Measurements from ENCODE around the gene DLG1.

Gene DLG1

DNA sequence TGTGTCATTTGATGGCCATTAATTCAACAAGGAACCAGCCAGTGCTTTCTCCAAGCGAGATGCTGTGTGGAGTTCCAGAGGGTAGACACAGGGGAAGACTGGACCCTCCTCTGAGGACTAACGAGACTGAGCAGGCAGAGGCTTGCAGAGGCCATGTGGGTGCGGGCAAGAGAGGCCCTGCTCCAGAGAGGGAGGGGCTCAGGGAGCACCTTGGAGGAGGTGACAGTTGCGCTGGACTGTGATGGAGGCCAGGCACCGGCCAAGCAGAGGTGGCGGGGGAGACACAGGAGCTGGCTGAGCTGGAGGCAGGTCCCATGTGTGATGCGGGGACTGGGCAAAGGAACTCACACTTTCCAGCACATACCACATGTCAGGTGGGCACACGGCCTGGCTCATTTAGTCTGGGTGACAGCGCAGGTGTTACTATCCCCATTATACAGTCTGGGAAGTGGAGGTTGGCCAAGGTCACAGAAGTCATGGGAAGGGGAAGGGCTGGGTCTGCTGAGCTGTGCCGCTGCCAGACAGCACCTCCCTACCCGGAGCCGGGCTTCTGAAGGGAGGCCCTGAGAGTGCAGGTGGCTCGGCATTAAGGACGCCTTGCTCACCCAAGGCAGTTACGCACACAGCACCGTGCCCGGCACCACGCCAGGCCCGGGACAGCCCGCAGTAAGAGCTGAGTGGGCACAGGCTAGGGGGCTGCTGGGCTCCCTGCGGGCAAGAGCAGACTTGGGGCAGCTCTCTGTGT is 272.5 kb downstream of the DLG1 start:
- DNase-seq = no peak

DNA sequence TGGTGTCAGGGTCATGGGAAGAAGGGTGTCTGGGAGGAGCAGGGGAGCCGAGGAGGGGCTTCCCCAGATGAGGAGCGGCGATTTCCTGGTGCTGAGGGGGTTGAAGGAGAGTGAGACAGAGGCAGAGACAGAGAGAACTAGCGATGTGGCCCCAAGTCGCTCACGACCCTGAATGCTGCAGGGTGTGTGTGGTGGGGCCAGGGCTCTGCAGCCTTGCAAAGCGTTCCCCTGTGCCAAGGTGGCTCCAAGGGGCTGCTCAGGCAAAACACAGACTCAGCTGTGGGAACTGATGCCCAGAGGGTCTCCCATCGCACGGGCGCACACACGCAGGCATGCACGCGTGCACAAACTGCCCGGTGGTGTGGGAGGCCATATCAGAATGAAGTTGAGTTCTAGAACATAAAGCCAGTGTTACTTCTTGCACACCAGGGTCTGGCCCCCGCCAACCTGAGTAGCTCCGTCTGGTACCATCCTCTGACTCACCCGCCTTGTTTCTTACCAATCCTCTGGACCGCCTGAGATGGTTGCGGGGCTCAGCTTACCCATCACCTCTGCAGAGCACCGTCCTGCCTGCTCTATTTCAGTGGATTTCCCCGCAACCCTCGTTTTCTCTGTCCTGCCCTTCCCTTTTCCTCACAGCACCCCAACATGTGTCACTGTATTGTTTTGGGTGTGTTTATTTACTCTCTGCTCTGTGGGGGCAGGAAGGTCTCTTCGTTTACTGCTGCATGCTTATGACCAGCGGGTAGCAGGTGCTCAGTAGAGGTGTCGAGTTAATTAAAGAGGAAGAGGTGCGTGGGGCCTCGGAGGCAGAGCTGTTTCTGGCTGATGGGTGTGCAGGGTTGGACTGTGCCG is 273.3 kb downstream of the DLG1 start:
- DNase-seq = no peak

DNA sequence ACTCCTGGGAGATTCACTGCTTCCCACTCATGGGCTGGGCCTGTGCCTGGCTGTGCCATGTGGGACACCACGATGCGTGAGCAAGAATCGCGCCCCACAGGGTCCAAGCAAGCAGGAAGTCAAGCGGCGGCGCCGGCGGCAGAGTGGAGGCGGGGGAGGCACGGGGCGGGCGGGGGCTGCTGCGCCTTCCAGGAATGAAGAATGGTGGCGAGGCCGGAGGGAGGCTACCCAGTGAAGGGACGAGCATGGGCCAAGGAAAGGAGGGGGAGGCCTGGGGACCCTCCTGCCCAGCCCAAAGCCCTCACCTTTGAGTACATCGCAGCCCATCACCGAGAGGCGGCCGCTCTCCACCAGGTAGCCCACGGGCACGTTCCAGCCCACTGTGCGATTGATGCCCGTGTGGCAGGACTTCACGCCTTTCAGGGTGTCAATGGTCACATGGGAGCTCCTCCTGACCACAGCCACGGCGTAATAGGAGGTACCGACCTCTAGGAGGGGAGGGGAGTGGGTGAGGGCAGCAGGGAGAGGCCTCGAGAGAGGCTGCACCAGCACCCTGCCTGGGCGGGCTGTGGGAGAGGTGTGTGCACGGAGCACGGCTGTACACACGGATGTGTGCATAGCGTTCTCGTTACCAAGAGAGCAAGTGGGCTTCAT is 274.3 kb downstream of the DLG1 start:
- DNase-seq = no peak

DNA sequence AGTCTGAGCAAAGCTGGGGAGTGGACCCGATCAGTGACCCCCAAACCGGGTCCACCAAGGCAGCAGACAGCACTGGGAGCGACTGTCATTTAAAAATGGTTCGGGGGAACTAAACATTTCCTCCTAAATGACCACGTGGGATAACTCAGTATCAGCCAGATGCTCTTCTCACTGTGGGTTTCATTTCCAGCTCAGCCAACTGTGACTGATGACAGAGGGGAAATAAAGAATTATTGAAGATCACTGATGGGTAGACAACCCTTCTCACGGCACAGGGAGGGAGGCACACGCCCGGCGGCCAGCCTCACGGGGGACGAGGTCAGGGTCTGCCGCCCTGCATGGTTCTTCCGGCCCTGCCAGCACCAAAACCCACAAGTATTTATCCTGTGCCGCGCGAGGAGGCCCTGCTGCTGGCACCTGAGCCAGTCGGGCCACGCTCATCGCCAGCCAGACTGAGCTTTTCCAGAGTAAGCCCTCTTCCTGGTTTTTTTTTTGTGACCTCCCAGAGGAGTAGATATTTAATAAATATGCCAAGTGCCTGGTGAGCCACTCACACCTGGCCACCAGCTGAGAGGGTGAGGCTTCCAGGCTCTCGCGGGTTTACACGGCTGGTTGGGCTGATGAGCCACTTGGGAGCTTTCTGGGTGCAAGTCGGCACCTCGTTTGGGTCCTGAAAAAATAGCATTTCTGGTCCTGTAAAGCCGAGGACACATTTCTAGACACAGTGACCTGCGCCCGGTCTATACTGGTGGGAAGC is 275.0 kb downstream of the DLG1 start:
- DNase-seq = no peak

DNA sequence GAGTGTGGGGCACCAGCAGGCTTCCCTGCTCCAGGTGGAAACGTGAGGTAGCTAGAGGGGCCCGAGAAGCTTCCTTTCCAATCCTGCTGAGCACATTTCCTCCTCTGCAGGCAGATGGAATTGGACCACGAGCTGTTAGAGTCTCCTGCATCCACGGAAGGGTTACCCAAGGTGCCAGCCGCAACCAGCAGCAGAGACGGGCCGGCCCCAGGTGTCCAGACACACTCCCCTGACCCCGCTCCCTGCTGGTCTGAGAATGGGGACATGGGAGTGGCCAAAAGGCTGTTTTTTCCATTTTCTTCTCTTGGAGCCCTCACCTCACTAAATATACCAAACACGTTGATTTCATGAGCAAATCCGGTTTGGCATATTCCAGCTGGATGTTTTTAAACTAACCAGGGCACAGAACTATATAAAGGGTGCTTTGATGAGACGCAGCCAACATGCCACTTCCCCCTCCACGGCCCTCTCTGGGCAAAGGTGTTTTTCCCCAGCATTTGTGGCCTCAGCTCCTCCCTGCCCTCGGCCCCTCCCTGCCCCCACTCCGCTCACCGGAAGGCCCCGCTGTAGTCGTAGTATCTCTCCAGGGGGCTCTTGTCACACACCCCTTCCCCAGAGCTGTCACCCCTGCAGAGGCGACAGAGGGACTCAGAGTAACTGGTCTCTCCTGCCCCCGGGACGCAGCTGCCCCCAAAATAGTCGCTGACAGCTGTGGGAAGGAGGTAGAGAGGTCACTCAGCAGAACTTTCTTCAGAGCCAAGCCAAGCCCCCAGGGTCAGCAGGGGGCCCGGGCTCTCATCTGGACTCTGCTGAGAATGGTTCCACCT is 275.8 kb downstream of the DLG1 start:
- no peak for DNase-seq

DNA sequence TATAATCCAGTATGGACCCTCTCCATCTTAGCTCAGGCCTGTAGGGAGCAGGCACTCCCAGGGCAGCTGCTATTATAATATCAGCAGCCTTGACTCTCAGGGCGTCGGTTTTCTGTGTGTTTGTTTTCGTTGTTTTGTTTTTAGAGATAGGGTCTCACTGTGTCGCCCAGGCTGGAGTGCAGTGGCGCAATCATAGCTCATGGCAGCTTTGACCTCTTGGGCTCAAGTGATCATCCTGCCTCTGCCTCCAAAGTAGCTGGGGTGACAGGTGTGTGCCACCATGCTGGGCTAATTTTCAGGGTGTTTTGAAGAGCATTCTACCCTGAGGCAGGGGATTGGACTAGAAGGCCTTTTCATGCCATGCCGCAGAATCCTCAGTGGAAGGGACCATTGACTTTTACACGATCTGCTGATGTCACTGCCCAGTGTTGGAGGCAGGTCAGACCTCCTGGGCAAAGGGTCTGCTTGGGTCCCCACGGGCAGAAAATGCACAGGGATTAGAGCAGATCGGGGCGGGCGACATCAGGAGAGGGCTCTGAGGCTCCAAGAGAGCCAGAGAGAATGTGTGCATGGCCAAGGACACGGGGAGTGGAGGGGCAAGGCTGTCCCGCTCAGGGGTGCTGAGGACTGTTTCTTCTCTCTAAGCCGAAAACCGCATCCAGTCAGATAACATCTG is 276.5 kb downstream of the DLG1 start:
- DNase-seq = no peak

DNA sequence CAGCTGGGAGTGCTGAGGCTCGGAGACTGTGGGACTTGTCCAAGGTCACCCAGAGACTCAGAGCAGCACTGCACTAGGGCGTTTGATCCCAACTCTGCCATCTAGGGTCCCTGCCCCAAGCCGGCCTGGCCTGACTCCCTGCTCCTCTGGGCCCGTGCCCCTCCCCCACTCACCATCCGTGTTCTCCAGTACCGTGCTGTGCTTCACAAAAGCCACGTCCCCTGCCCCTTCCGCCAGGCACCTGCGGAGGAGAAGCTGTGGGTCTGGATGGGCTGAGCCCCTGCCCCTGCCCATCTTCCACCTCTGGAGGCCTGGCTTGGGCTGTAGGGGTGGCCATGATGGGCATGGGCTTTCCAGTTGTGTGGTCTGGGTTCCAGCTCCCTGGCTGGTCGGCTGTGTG is 277.2 kb downstream of the DLG1 start:
- DNase-seq = no peak

DNA sequence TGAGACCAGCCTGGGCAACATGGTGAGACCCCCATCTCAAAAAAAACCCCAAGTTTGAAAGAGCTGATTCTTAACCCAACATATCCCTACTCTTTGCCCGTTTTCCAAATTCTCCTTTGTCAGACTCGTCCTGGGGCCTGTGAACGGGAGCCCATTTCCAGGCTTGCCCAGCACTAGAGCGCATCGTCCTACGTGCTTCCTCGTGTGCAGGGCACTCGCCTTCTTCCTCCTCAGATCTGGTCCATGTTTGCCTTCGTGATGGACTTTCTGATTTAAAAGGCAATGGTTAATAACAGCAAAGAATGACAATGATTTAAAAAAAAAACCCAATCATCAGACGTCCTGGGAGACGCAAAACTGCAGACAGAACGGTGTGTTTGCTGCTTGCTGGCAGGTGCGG is 278.9 kb downstream of the DLG1 start:
- DNase-seq = no peak

DNA sequence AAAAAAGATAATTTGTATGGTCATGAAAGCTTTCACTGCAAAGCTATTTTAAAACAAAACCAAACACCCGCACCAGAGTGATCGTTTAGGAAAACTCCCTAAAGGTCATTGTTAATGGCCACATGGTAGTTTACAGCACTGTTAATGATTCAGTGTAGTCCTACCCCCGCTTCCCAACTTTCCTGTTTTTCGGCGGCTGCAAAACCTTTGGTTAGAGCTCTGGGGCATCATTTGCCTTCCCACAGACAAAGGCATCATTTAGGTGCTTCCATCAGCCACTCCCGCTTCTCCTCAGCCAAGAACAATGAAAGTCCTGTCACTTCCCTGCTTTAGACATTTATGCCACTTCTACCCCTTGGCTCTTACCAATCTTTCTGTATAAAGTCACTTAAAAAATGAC is 279.4 kb downstream of the DLG1 start:
- no peak for DNase-seq

DNA sequence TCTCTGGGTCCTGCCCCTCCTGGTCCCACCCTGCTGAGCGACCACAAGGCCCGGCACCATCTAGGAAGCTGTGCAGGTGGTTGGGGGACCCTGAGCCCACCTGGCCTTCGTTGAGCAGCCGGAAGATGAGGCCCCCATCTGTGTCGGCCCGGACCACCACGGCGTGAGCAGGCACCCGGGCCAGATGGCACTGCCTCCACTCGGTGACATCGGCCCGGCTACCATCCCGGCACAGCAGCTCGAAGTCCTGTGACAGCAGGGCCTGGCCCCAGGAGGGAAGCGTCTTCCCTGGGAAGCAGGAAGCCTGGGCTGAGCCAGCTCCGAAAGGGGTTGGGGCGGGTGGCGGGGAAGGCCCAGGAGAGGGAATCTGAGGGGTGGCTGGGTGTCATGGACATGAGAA is 281.4 kb downstream of the DLG1 start:
- DNase-seq = no peak

DNA sequence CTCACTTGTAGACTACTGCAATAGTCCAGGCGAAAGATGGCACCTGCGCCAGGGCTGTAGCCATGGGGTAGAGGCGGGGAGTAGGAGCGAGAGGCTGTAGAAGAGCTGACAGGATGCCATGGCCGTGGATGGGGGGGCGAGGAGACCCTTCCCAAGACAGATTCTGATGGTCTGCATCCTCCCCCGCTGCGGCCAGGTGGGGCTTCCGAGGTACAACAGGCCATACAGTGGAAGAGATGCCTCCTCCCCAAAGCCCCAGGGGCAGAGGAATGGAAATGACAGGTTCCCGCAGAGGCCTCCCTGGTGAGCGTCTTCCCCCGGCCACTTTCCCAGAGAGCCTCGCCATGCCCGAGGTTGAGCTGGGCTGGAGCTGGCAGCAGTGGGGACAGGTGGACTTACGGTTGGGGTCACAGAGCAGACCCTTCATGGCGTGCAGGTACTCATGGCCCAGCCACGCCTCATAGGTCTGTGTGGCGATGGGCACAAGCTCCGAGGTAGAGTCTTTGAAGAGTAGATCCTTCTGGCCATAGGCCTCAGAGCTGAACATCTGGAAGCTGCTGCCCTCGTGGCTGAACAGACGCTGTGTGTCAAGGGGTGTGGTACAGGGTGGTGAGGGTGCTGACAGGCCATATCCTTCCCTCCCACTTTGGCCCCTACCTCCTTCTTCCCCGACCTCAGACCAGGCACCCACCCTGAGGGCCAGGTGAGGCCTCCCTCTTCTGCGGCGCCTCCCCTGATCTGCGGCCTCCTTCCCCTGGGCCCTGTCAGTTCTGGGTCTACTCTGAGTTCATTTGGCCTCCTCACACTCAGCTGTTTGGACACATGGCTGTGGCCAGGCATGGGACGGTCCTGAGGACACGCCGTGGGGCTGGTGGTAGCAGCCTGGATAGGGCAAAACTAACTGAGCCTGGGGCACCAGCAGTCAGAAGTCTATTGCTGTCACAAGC is 282.3 kb downstream of the DLG1 start:
- DNase-seq = no peak

DNA sequence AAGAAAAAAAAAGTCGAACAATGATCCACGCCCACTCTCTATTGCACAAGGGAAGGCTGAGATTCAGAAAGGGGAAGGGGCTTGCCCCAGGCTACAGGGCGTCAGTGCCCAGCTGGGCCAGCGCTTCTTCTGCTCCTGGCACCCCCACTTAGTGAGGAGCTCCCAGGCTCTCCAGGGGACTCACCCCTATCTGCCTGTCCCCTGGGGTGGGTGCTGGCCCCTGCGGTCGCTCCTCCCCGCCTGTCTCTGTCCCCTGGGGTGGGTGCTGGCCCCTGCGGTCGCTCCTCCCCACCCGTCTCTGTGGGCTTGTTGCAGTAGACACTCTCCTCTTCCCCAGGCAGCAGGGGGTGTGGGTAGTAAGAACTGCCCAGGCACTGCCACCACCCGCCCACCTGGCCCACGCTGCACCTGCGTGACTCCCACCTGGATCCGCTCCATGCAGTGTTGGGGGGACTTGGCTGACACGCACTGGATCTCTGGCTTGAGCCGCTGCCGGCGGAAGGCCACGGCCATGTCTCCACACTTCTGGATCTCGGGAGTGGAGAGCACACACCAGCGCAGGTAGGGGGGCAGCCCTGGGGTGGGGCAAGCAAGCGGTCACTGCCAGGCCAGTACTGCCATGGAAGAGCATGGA is 283.4 kb downstream of the DLG1 start:
- DNase-seq = no peak

DNA sequence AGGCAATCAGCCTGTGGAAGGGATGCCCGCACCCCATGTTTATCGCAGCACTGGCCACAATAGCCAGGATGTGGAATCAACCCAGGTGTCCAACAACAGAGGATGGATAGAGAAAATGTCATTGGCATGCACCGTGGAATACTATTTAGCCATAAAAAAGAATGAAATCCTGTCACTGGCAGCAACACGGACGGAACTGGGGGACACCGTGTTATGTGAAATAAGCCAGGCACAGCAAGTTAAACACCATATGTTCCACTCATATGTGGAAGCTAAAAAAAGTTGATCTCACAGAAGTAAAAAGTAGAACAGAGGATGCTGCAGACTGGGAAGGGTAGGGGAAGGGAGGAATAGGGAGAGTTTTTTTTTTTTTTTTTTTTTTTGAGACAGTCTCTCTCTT is 284.4 kb downstream of the DLG1 start:
- no peak for DNase-seq

DNA sequence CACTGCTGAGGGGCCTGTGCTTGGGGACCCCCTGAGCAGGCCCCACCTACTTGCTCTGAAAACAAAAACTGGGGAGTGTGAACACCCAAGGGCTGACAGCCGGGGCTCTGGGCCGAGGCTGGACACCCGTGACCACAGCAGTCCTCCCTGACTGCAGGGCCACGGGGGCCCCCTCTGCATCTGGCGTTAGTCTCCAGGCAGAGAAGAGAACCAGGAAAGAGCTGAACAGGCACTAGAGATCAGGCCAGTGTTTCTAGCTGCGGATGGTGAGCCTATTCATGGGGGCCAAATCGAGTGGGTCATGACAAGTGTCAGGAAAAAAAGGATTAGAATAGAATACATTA is 285.9 kb downstream of the DLG1 start:
- DNase-seq = no peak

DNA sequence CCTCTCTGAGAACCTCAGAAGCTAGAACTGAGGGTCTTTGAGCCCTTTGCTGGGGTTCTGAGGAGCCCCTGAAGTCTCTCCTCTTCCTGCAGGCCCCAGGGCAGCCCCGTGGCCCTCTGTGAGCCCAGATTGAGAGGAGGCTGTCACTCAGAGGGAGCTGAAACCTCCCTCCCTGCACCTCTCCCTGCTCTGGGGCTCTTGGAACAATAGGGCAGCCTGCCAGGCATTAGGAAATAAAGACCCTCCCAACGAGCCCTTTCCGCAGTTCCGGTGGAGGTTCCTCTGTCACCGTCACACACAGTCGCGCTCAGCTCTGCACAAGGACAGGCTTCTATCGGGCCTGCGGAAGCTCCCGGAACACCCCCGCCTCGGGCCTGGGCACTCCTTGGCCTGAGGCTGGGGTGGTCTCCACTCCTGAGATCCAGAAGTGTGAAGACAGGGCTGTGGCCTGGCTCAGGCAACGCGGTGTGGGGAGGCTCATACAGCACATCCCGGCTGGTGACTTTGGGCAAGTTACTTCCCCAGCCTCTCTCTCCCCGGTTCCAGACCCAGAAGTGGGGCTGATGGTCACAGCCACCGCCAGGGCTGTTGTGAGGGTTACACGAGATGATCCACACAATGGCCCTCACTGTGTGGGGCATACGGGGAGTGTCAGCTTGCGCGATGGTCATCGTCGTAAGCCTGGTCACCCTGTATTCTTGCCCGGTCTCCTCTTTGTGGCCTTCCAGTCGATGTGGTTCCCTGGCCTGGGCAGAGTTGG is 286.5 kb downstream of the DLG1 start:
- DNase-seq = no peak

DNA sequence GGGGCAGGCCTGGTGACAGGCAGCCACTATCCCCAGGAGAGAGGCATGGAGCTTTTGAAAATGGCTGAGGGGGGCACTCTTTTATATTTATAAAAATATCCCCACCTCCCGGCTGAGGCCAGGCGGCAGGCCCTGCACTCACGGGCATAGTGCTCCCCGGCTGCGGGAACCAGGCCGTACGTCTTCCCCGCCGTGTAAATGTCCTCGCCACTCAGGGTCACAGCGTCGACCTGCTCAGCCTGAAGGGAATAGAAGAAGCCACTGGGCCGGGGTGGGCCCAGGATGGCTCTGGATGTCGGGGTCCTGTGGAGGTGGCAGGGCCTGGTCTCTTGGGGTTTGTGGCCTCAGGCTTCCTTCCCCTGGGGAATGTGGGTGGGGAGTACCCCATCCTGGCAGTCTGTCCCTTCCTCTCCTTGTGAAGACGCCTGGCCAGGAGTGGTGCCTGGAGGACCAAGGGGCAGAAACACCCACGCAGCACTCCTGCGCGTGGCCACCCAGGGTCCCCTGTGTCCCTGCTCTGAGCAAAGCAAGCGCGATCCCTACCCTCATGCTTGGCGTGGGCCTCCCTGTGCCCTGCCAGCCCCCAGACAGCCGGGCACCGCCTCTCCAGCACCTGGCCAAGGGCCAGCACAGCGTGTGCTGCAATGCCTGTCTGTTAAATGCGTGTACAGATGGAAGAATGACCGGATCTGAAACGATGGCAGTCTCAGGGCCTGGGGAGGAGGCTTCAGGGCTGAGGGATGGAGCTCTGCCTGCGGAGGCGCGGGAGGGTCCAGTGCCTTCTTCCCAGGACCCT is 287.7 kb downstream of the DLG1 start:
- DNase-seq = no peak

DNA sequence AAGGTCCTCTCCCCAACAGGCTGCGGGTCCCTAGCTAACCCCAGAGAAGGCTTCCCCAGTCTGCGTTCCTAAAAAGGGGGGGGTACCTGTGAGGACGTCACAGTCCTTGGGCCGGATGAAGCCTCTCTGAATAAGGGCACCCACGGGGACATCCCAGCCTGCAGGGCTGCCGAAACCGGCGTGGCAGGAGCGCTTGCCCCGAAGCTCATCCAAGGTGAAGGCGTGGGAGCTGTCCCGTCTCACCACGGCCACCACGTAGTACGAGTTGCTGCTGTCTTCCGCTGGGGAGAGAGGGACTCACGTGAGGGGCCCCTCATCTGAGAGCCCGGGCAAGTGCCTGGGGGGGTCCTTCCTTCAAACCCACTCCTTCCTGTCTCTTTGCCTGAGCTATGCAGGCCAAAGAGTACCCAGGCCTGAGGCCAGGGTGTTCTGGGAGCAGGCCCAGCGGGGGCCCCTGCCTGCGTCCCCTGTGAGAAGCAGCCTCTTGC is 288.8 kb downstream of the DLG1 start:
- DNase-seq = no peak
